Measurements from ENCODE around the gene FUNDC1.

Gene FUNDC1

GRCh38 chrX:44506678-44507077, 36.0 kb downstream of the FUNDC1 start:
- TF ChIP-seq CREB1 (IDR thresholded peaks at IDR 0.05; ENCODE audit: low read depth) (no peak), EP300 (IDR thresholded peaks at IDR 0.05; ENCODE audit: borderline replicate concordance) (no peak), MAX (IDR thresholded peaks at IDR 0.05) (no peak), ZBTB7A (IDR thresholded peaks at IDR 0.05; ENCODE audit: low read depth) (no peak), TEAD4 (IDR thresholded peaks at IDR 0.05) (no peak), TAF1 (IDR thresholded peaks at IDR 0.05; ENCODE audit: low read depth) (no peak), TCF12 (IDR thresholded peaks at IDR 0.05; ENCODE audit: low read depth) (no peak), REST (IDR thresholded peaks at IDR 0.05; ENCODE audit: low read depth) (no peak), FOXM1 (IDR thresholded peaks at IDR 0.05; ENCODE audit: borderline replicate concordance, low read depth) (no peak), USF1 (IDR thresholded peaks at IDR 0.05) (no peak), NFIC (IDR thresholded peaks at IDR 0.05) (no peak), YY1 (IDR thresholded peaks at IDR 0.05; ENCODE audit: low read depth) (no peak), EGR1 (IDR thresholded peaks at IDR 0.05) (no peak), RAD21 (IDR thresholded peaks at IDR 0.05; ENCODE audit: low read depth) (no peak), CEBPB (IDR thresholded peaks at IDR 0.05) (no peak)

- TF ChIP-seq CEBPB (IDR thresholded peaks at IDR 0.05): no peak
- TF ChIP-seq NFIC (IDR thresholded peaks at IDR 0.05): no peak
- TF ChIP-seq REST (IDR thresholded peaks at IDR 0.05; ENCODE audit: low read depth): no peak
- no peak for TF ChIP-seq EGR1 (IDR thresholded peaks at IDR 0.05)
- no peak for TF ChIP-seq FOXM1 (IDR thresholded peaks at IDR 0.05; ENCODE audit: borderline replicate concordance, low read depth)
These were observed 39.1 kb downstream of the FUNDC1 start for GRCh38 chrX:44503560-44503959.

- TF ChIP-seq USF1 (IDR thresholded peaks at IDR 0.05) (no peak), REST (IDR thresholded peaks at IDR 0.05; ENCODE audit: low read depth) (no peak), RAD21 (IDR thresholded peaks at IDR 0.05; ENCODE audit: low read depth) (no peak), CEBPB (IDR thresholded peaks at IDR 0.05) (no peak), EP300 (IDR thresholded peaks at IDR 0.05; ENCODE audit: borderline replicate concordance) (no peak), NFIC (IDR thresholded peaks at IDR 0.05) (no peak), EGR1 (IDR thresholded peaks at IDR 0.05) (no peak), TAF1 (IDR thresholded peaks at IDR 0.05; ENCODE audit: low read depth) (no peak), TCF12 (IDR thresholded peaks at IDR 0.05; ENCODE audit: low read depth) (no peak), FOXM1 (IDR thresholded peaks at IDR 0.05; ENCODE audit: borderline replicate concordance, low read depth) (no peak), CREB1 (IDR thresholded peaks at IDR 0.05; ENCODE audit: low read depth) (no peak), ZBTB7A (IDR thresholded peaks at IDR 0.05; ENCODE audit: low read depth) (no peak), YY1 (IDR thresholded peaks at IDR 0.05; ENCODE audit: low read depth) (no peak), MAX (IDR thresholded peaks at IDR 0.05) (no peak)
These were observed 47.6 kb downstream of the FUNDC1 start for GRCh38 chrX:44495091-44495490.

- TF ChIP-seq USF1 (IDR thresholded peaks at IDR 0.05) (no peak), ZBTB7A (IDR thresholded peaks at IDR 0.05; ENCODE audit: low read depth) (no peak), TCF12 (IDR thresholded peaks at IDR 0.05; ENCODE audit: low read depth) (no peak), YY1 (IDR thresholded peaks at IDR 0.05; ENCODE audit: low read depth) (no peak), CEBPB (IDR thresholded peaks at IDR 0.05) (no peak), MAX (IDR thresholded peaks at IDR 0.05) (no peak), NFIC (IDR thresholded peaks at IDR 0.05) (no peak), RAD21 (IDR thresholded peaks at IDR 0.05; ENCODE audit: low read depth) (no peak), EP300 (IDR thresholded peaks at IDR 0.05; ENCODE audit: borderline replicate concordance) (no peak), TEAD4 (IDR thresholded peaks at IDR 0.05) (no peak)
These were observed 48.3 kb downstream of the FUNDC1 start for GRCh38 chrX:44494357-44494756.
